Breast epithelium (tissue), 4 donors: Measurements from ENCODE around the gene PSME4. TPM values are rescaled to one million over a fixed set of nuclear protein-coding genes. Genes with fewer than 3 reads are reported as not detected.

ENCODE experiments used
- DNase-seq, 2 donors: peaks; one replicate each; pipeline ENCODE4 v3.0.0-alpha.2; 2019; ENCODE audit warnings: low spot score in 2 of 2
- H3K27ac ChIP-seq, 2 donors: fragments of 200-600 bp; sonication (generic) in 1 of 2; one replicate each; pipeline ENCODE4 v1.5.1; 2016 to 2019; ENCODE audit warnings: mild to moderate bottlenecking in 1 of 2
- H3K27me3 ChIP-seq, 2 donors: fragments of 200-600 bp; sonication (generic) in 1 of 2; one replicate each; pipeline versions ENCODE4 v1.5.1 to v1.6.0; 2017 to 2019; ENCODE audit warnings: control low read depth in 1 of 2, mild to moderate bottlenecking in 1 of 2
- H3K36me3 ChIP-seq: fragments of 200-600 bp; one replicate; pipeline ENCODE4 v1.5.1; 2019
- H3K4me1 ChIP-seq, 2 donors: fragments of 200-600 bp; sonication (generic); one replicate each; pipeline ENCODE4 v1.5.1; 2016 to 2019; ENCODE audit warnings: control low read depth in 1 of 2
- H3K4me3 ChIP-seq, 3 donors: fragments of 200-600 bp; sonication (generic); 1 replicate in 2 of 3; 2 replicates in 1 of 3; pipeline ENCODE4 v1.5.1; 2016 to 2019; ENCODE audit warnings: mild to moderate bottlenecking in 3 of 3, moderate library complexity in 2 of 3
- H3K9me3 ChIP-seq, 2 donors: fragments of 200-600 bp; sonication (generic) in 1 of 2; one replicate each; pipeline ENCODE4 v1.5.1; 2016 to 2019; ENCODE audit warnings: control low read depth in 1 of 2
- POLR2A ChIP-seq: fragments of 450-650 bp; IDR thresholded peaks from one replicate; pipeline ENCODE4 v1.6.1; 2016; ENCODE audit warnings: antibody characterized with exemption, mild to moderate bottlenecking, moderate library complexity
- POLR2AphosphoS5 ChIP-seq, 3 donors: sonication (generic); formaldehyde crosslinking; IDR thresholded peaks; one replicate each; pipeline ENCODE4 v1.6.1; 2017; ENCODE audit warnings: antibody characterized with exemption in 3 of 3
- intact Hi-C: fragments of 100-400 bp; cut with DNase I; formaldehyde crosslinking; loops from one replicate; pipeline ENCODE4 v1.15.1; 2023; ENCODE audit warnings: low total_unique reads
- total RNA-seq, 3 donors: library from RNA; depleted of rRNA; stranded (reverse); fragments of >200 nt; gene quantifications; one replicate each; pipeline ENCODE4 v1.1.0, GENCODE V29; 2016
- TF ChIP-seq, protein P1 (sequence below), 3 donors: fragments of 450-650 bp; IDR thresholded peaks; one replicate each; pipeline ENCODE4 v1.5.1; 2016 to 2017; ENCODE audit warnings: antibody characterized with exemption in 3 of 3, mild to moderate bottlenecking in 3 of 3, moderate library complexity in 3 of 3

The PSME4 gene
- total RNA-seq, 3 donors from 2014 or later, result 45.3 to 176 (median 75.1) TPM

GRCh38 chr2:53867169-53867568 lies 103.6 kb downstream of the PSME4 start:
- Histone ChIP-seq H3K27ac (no peak overlapping the region), H3K27me3 (no peaks in the 10 kb centered on the region), H3K36me3 (no peaks in the 10 kb centered on the region), H3K4me1 (no peaks in the 10 kb centered on the region), H3K4me3 (no peak overlapping the region), H3K9me3 (no peaks in the 10 kb centered on the region)
- no peak for DNase-seq
- intact Hi-C loops, result no loop called here
- TF ChIP-seq POLR2AphosphoS5 (IDR thresholded peaks at IDR 0.05) (no peak), POLR2A (no peak)
- TF ChIP-seq, protein P1, sequence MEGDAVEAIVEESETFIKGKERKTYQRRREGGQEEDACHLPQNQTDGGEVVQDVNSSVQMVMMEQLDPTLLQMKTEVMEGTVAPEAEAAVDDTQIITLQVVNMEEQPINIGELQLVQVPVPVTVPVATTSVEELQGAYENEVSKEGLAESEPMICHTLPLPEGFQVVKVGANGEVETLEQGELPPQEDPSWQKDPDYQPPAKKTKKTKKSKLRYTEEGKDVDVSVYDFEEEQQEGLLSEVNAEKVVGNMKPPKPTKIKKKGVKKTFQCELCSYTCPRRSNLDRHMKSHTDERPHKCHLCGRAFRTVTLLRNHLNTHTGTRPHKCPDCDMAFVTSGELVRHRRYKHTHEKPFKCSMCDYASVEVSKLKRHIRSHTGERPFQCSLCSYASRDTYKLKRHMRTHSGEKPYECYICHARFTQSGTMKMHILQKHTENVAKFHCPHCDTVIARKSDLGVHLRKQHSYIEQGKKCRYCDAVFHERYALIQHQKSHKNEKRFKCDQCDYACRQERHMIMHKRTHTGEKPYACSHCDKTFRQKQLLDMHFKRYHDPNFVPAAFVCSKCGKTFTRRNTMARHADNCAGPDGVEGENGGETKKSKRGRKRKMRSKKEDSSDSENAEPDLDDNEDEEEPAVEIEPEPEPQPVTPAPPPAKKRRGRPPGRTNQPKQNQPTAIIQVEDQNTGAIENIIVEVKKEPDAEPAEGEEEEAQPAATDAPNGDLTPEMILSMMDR (IDR thresholded peaks at IDR 0.05), result no peak

- H3K4me1 ChIP-seq, result no peaks in the 10 kb centered on the region
- no peaks in the 10 kb centered on the region for H3K36me3 ChIP-seq
- intact Hi-C loops, result no loop called here
Measured at GRCh38 chr2:53865962-53866361, 104.8 kb downstream of the PSME4 start.

GRCh38 chr2:53865264-53865663 lies 105.5 kb downstream of the PSME4 start:
- Histone ChIP-seq H3K27me3 (no peaks in the 10 kb centered on the region), H3K4me1 (no peaks in the 10 kb centered on the region), H3K4me3 (no peak overlapping the region), H3K36me3 (no peaks in the 10 kb centered on the region), H3K27ac (peak overlapping the region; percentile 19 to 63), H3K9me3 (no peaks in the 10 kb centered on the region)
- DNase-seq, result peak in 1 of 2 donors; percentile 57
- intact Hi-C loops, result no loop called here
- TF ChIP-seq POLR2AphosphoS5 (IDR thresholded peaks at IDR 0.05) (peak in 1 of 3 donors; percentile 40), POLR2A (no peak)

More at GRCh38 chr2:53865962-53866361, 104.8 kb downstream of the PSME4 start:
- Histone ChIP-seq H3K9me3 (no peaks in the 10 kb centered on the region), H3K27me3 (no peaks in the 10 kb centered on the region), H3K27ac (peak overlapping the region; percentile 19 to 63), H3K4me3 (no peak overlapping the region)
- no peak for TF ChIP-seq POLR2A
- no peak for TF ChIP-seq POLR2AphosphoS5 (IDR thresholded peaks at IDR 0.05)
- TF ChIP-seq, protein P1 (IDR thresholded peaks at IDR 0.05), result no peak
- no peak for DNase-seq

DNA sequence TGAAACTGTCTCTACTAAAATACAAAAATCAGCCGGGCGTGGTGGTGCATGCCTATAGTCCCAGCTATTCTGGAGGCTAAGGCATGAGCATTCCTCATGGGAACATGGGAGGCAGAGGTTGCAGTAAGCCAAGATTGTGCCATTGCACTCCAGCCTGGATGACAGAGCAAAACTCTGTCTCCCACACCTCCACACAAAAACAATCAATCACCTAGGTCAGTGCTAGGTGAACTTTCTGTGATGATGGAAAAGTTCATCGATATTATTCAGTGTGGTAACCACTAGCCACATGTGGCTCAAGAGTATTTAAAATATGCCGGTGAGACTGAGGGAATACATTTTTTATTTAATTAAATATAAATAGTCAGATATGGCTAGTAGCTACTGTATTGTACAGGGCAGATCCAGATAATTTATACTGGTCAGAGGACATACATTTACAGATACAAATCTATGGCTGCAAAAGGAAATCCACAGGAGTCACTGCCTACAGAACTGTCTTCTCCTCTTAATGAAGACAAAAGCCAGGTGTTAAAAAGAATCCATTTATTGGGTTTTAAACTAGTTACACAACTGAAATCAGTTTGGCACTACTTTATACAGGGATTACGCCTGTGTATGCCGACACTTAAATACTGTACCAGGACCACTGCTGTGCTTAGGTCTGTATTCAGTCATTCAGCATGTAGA lies 107.1 kb downstream of the PSME4 start:
- no peak for DNase-seq
- no peak overlapping the region for H3K4me3 ChIP-seq
- no peaks in the 10 kb centered on the region for H3K27me3 ChIP-seq
- intact Hi-C loops, result no loop called here
- no peaks in the 10 kb centered on the region for H3K36me3 ChIP-seq
- TF ChIP-seq, protein P1 (IDR thresholded peaks at IDR 0.05), result no peak
- TF ChIP-seq POLR2AphosphoS5 (IDR thresholded peaks at IDR 0.05), result no peak
- no peak for TF ChIP-seq POLR2A
- no peaks in the 10 kb centered on the region for H3K4me1 ChIP-seq
- H3K27ac ChIP-seq, result no peak overlapping the region
- no peaks in the 10 kb centered on the region for H3K9me3 ChIP-seq

DNA sequence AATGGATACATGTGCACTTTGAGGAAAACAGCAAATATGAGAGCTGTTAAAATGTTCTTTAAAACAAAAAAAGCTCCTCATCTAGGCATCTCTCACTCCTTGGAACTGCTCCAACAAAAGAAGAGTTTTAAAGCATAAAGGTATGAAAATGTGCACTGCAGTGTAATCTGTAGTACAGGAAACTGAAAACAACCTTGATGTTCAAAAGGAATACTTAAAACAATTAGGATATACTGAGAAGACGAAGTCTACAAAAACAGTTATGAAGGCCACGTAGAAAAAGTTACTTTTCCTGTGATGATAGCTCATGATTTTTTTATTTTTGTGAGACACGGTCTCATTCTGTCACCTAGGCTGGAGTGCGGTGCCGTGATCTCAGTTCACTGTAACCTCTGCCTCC lies 109.0 kb downstream of the PSME4 start:
- intact Hi-C loops, result no loop called here
- TF ChIP-seq, protein P1 (IDR thresholded peaks at IDR 0.05), result no peak
- TF ChIP-seq POLR2A, result no peak
- H3K9me3 ChIP-seq, result no peaks in the 10 kb centered on the region
- no peak for DNase-seq
- H3K36me3 ChIP-seq, result no peaks in the 10 kb centered on the region
- H3K27me3 ChIP-seq, result no peaks in the 10 kb centered on the region
- no peaks in the 10 kb centered on the region for H3K4me1 ChIP-seq
- no peak overlapping the region for H3K27ac ChIP-seq
- H3K4me3 ChIP-seq, result no peak overlapping the region
